ENCODE measurements around the gene PTPRM.

PTPRM gene

DNA sequence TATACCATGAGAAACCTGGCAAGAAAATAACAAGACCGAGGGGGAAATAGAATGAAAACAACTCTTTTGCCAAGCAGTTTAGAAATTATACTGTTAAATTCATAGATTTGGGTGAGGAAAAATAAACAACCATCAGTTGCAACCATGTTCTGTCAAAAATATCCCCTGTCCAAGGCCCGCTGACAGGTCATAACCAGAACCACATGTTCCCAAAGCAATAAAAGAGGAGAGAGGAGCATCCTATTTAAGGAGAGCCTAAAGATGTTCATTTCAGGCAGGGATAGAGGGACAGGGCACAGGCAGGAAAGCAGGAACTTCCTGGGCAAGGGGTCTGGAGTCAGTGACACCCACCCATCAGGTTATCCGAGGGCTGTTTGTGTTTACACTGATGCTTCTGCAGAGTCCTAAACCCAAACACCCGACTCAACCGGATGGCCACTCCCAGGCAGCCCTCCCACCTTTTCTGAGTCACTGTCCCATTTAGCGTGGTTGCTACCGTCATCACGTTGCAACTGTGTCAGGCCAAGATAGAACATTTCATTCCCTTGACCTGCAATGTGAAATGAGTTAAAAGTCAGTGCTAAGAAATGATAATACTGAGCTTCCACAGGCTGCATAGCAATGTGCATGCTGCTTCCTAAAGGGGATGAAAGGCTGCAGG lies 573.9 kb downstream of the PTPRM start:
- DNase-seq (ENCODE audit: low read depth): peak; percentile 83
- H3K4me3 ChIP-seq (ENCODE audit: low read depth, low read length): no peak overlapping the region
- TF ChIP-seq, protein P1, sequence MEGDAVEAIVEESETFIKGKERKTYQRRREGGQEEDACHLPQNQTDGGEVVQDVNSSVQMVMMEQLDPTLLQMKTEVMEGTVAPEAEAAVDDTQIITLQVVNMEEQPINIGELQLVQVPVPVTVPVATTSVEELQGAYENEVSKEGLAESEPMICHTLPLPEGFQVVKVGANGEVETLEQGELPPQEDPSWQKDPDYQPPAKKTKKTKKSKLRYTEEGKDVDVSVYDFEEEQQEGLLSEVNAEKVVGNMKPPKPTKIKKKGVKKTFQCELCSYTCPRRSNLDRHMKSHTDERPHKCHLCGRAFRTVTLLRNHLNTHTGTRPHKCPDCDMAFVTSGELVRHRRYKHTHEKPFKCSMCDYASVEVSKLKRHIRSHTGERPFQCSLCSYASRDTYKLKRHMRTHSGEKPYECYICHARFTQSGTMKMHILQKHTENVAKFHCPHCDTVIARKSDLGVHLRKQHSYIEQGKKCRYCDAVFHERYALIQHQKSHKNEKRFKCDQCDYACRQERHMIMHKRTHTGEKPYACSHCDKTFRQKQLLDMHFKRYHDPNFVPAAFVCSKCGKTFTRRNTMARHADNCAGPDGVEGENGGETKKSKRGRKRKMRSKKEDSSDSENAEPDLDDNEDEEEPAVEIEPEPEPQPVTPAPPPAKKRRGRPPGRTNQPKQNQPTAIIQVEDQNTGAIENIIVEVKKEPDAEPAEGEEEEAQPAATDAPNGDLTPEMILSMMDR (conservative IDR thresholded peaks at IDR 0.05; ENCODE audit: low read depth, low read length): no peak

- TF ChIP-seq, protein P1 (conservative IDR thresholded peaks at IDR 0.05; ENCODE audit: low read depth, low read length): no peak
- peak; percentile 85 for DNase-seq (ENCODE audit: low read depth)
- no peak overlapping the region for H3K4me3 ChIP-seq (ENCODE audit: low read depth, low read length)
These were observed 575.1 kb downstream of the PTPRM start for GRCh38 chr18:8142131-8142711.

DNA sequence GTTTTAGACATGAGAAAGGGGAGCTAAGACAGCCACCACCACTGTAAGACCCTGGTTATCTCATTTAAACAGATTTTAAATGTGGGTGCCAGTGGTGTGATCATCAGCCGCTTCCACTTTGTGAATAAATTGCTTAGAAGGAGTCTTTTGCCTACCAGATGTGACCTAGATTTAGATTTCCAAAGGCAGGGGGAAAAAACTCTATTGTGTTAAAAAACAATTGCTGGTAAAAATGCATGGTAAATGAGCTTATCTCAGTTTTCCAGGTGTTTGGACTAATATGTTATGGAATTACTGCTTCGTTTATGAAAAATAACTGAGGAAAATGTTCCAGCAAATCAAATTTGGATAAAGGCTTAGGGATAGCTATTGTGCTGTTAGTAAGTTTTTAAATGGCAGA lies 575.8 kb downstream of the PTPRM start:
- TF ChIP-seq, protein P1 (conservative IDR thresholded peaks at IDR 0.05; ENCODE audit: low read depth, low read length): no peak
- peak; percentile 9 for DNase-seq (ENCODE audit: low read depth)
- H3K4me3 ChIP-seq (ENCODE audit: low read depth, low read length): no peak overlapping the region

DNA sequence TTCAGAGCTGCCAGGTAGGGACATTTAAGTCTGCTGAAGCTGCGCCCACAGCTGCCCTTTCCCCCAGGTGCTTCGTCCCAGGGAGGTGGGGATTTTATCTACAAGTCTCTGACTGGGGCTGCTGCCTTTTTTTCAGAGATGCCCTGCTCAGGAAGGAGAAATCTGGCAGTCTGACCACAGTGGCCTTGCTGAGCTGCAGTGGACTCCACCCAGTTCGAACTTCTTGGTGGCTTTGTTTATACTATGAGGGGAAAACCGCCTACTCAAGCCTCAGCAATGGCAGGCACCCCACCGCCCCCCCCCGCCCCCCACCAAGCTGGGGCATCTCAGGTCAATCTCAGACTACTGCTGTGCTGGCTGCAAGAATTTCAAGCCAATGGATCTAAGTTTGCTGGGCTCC lies 584.1 kb downstream of the PTPRM start:
- TF ChIP-seq, protein P1 (conservative IDR thresholded peaks at IDR 0.05; ENCODE audit: low read depth, low read length): no peak
- DNase-seq (ENCODE audit: low read depth): peak; percentile 48
- H3K4me3 ChIP-seq (ENCODE audit: low read depth, low read length): no peak overlapping the region

DNA sequence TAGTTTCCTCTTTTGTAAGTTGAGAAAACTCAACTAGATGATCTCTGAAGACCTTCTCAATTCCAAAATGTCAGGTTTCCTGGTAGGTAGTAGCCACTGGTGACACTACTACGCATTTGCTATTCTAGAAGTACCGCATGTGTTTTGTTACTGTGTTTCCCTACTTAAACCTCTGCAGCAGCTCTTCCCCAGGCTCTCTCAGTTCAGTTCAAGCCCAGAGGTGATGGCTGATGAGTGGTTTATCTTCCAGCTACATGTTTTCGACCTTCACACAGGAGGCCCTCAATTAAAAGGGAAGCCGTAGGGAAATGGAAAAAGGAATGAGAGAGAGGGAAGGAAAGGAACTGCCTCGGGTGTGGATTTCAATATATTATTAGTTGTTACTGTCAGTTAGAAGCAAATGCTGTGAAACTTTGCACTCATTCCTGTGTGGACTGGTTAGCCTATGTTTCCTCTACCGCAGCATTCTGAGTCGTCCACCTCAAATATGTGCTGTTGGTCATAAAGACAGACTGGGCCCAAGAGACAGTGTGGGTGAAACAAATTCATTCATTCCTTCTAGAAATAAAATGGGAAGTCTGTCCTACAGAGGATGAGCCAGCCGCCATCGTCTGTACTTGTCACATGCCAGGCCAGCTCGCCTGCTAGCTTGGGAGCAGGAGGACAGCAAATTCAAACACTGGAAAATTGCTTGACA lies 586.9 kb downstream of the PTPRM start:
- TF ChIP-seq, protein P1 (conservative IDR thresholded peaks at IDR 0.05; ENCODE audit: low read depth, low read length): no peak
- no peak overlapping the region for H3K4me3 ChIP-seq (ENCODE audit: low read depth, low read length)
- DNase-seq (ENCODE audit: low read depth): peak; percentile 66

DNA sequence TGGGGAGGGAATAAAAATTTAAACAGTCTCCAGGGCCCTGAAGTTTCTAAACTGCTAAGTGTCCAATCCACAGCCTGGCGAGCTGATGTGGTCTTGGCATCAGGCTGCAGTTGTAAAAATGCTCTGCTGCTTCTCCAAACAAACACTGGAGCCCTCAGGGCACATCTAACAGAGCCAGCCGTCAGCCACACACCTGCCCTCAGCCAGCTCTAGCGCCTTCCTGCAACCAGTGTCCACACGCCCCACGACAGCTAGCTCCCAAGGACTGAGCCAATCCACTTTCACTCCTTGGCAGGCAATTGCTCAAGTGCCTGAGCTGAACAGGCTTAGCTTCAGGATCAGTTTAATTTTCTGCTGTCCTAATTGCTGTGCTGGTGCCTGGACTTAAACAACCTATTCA lies 595.7 kb downstream of the PTPRM start:
- TF ChIP-seq, protein P1 (conservative IDR thresholded peaks at IDR 0.05; ENCODE audit: low read depth, low read length): no peak
- no peak for DNase-seq (ENCODE audit: low read depth)
- no peak overlapping the region for H3K4me3 ChIP-seq (ENCODE audit: low read depth, low read length)

Data from choroid plexus epithelial cell (primary cell).